ENCODE measurements around the gene MTMR2.

- TF ChIP-seq, protein P1, sequence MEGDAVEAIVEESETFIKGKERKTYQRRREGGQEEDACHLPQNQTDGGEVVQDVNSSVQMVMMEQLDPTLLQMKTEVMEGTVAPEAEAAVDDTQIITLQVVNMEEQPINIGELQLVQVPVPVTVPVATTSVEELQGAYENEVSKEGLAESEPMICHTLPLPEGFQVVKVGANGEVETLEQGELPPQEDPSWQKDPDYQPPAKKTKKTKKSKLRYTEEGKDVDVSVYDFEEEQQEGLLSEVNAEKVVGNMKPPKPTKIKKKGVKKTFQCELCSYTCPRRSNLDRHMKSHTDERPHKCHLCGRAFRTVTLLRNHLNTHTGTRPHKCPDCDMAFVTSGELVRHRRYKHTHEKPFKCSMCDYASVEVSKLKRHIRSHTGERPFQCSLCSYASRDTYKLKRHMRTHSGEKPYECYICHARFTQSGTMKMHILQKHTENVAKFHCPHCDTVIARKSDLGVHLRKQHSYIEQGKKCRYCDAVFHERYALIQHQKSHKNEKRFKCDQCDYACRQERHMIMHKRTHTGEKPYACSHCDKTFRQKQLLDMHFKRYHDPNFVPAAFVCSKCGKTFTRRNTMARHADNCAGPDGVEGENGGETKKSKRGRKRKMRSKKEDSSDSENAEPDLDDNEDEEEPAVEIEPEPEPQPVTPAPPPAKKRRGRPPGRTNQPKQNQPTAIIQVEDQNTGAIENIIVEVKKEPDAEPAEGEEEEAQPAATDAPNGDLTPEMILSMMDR (IDR thresholded peaks at IDR 0.05; ENCODE audit: poor library complexity), result no peak
- TF ChIP-seq EZH2phosphoT487 (IDR thresholded peaks at IDR 0.05; ENCODE audit: low read depth, severe bottlenecking, unreplicated experiment) (no peak), EZH2 (IDR thresholded peaks at IDR 0.05; ENCODE audit: borderline replicate concordance) (no peak)
Observed at GRCh38 chr11:95884376-95884775, 39.5 kb downstream of the MTMR2 start.

Measured in hepatocyte (in vitro differentiated cells).